Progenitor cell of endocrine pancreas (in vitro differentiated cells): ENCODE results near the gene HERC3. TPM values are rescaled to one million over a fixed set of nuclear protein-coding genes. Genes with fewer than 3 reads are reported as not detected.

Source experiments
- DNase-seq: peaks from one replicate; pipeline ENCODE4 v3.0.0; 2021; ENCODE audit warnings: low spot score; ENCODE audit not compliant: unreplicated experiment
- H3K27ac Mint-ChIP-seq: 2 replicates; pipeline ENCODE4 v1.8.0; 2021; ENCODE audit warnings: mild to moderate bottlenecking, moderate library complexity, mixed read lengths
- H3K27me3 Mint-ChIP-seq: 2 replicates; pipeline ENCODE4 v1.8.0; 2021; ENCODE audit warnings: mixed read lengths
- H3K36me3 Mint-ChIP-seq: 2 replicates; pipeline ENCODE4 v1.8.0; 2022; ENCODE audit warnings: mixed read lengths; ENCODE audit not compliant: insufficient read depth
- H3K4me1 Mint-ChIP-seq: 2 replicates; pipeline ENCODE4 v1.8.0; 2021; ENCODE audit warnings: low read depth, mixed read lengths
- H3K4me3 Mint-ChIP-seq: 2 replicates; pipeline ENCODE4 v1.8.0; 2021; ENCODE audit warnings: low read depth, mild to moderate bottlenecking, moderate library complexity, mixed read lengths
- H3K9me3 Mint-ChIP-seq: 2 replicates; pipeline ENCODE4 v1.8.0; 2021; ENCODE audit warnings: low read depth, mixed read lengths
- total RNA-seq: library from RNA; stranded (reverse); gene quantifications from 2 replicates; pipeline ENCODE4 v1.2.1, GENCODE V29; 2021
- TF ChIP-seq, protein P1 (sequence below): fragments of 200-600 bp; sonication (generic); IDR thresholded peaks from one replicate; pipeline ENCODE4 v1.5.0; 2021; ENCODE audit warnings: antibody characterized with exemption, mild to moderate bottlenecking; ENCODE audit not compliant: unreplicated experiment

HERC3 gene
- total RNA-seq, 1 donor from 2014 or later = 7.1 TPM

DNA sequence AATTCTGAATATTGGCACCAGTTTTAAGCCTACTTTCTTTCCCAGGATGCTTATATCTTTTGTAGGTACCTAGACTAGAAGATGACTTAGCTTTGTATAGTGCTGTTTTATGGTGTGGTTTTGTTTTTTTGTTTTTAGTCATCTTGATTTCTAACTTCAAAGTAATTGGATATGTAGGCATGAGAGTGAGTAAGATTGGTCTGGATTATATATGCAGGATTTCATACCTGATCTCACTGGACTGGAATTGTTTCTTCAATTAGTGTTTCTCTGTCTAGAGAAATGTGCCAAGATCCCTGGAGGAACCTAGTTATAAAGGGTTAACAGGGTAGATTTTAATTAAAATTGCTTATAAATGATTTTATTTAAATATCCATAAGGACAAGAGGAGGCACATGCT lies 82.3 kb downstream of the HERC3 start:
- Mint-ChIP-seq H3K4me1 (peaks cover 8% of the 10 kb centered on the region), H3K27ac (no peak overlapping the region), H3K4me3 (no peak overlapping the region), H3K9me3 (no peaks in the 10 kb centered on the region), H3K36me3 (no peaks in the 10 kb centered on the region), H3K27me3 (no peaks in the 10 kb centered on the region)
- TF ChIP-seq, protein P1, sequence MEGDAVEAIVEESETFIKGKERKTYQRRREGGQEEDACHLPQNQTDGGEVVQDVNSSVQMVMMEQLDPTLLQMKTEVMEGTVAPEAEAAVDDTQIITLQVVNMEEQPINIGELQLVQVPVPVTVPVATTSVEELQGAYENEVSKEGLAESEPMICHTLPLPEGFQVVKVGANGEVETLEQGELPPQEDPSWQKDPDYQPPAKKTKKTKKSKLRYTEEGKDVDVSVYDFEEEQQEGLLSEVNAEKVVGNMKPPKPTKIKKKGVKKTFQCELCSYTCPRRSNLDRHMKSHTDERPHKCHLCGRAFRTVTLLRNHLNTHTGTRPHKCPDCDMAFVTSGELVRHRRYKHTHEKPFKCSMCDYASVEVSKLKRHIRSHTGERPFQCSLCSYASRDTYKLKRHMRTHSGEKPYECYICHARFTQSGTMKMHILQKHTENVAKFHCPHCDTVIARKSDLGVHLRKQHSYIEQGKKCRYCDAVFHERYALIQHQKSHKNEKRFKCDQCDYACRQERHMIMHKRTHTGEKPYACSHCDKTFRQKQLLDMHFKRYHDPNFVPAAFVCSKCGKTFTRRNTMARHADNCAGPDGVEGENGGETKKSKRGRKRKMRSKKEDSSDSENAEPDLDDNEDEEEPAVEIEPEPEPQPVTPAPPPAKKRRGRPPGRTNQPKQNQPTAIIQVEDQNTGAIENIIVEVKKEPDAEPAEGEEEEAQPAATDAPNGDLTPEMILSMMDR = no peak
- no peak for DNase-seq

DNA sequence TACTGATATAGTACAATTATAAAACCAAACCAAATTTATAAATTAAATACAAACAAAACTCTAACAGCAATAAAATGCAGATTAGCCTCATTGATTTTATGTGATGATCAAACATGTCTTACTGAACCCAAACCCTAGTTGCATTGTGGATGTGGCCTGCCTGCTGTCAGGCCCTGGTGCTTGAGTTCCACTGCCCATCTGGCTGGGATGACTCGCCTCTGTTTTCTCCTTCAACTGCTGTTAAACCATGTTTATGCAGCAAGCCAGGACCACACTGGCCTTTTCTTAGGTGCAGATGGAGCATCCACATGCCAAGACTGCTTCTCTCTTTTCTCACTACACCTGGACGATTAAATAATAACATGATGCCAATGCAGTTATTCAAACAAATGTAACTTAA lies 82.7 kb downstream of the HERC3 start:
- no peak overlapping the region for H3K4me3 Mint-ChIP-seq
- peaks cover 8% of the 10 kb centered on the region for H3K4me1 Mint-ChIP-seq
- TF ChIP-seq, protein P1 = no peak
- H3K36me3 Mint-ChIP-seq = peaks cover 2% of the 10 kb centered on the region
- no peak for DNase-seq
- no peaks in the 10 kb centered on the region for H3K9me3 Mint-ChIP-seq
- no peaks in the 10 kb centered on the region for H3K27me3 Mint-ChIP-seq
- no peak overlapping the region for H3K27ac Mint-ChIP-seq

GRCh38 chr4:88675543-88675942 lies 83.3 kb downstream of the HERC3 start:
- DNase-seq = no peak
- Mint-ChIP-seq H3K4me3 (no peak overlapping the region), H3K4me1 (peaks cover 8% of the 10 kb centered on the region), H3K27me3 (no peaks in the 10 kb centered on the region), H3K36me3 (peaks cover 2% of the 10 kb centered on the region), H3K9me3 (no peaks in the 10 kb centered on the region), H3K27ac (no peak overlapping the region)
- TF ChIP-seq, protein P1 = no peak

- Mint-ChIP-seq H3K4me1 (no peaks in the 10 kb centered on the region), H3K27me3 (no peaks in the 10 kb centered on the region), H3K27ac (no peak overlapping the region), H3K4me3 (no peak overlapping the region), H3K9me3 (peaks cover 7% of the 10 kb centered on the region), H3K36me3 (peaks cover 20% of the 10 kb centered on the region)
- TF ChIP-seq, protein P1 = no peak
- no peak for DNase-seq
These were observed 88.9 kb downstream of the HERC3 start for GRCh38 chr4:88681209-88681608.

- TF ChIP-seq, protein P1 = no peak
- no peaks in the 10 kb centered on the region for H3K9me3 Mint-ChIP-seq
- peaks cover 2% of the 10 kb centered on the region for H3K36me3 Mint-ChIP-seq
- no peak overlapping the region for H3K4me3 Mint-ChIP-seq
- no peak overlapping the region for H3K27ac Mint-ChIP-seq
- no peak for DNase-seq
- H3K4me1 Mint-ChIP-seq = peaks cover 1% of the 10 kb centered on the region
- no peaks in the 10 kb centered on the region for H3K27me3 Mint-ChIP-seq
These were observed 98.1 kb downstream of the HERC3 start for GRCh38 chr4:88690355-88690754.
